ENCODE data around the gene EIF4H.

- TF ChIP-seq FOXK2 (IDR thresholded peaks at IDR 0.05): no peak
- TF ChIP-seq ARNT (IDR thresholded peaks at IDR 0.05): no peak
- TF ChIP-seq BHLHE40 (IDR thresholded peaks at IDR 0.05; ENCODE audit: borderline replicate concordance): no peak
- TF ChIP-seq HDGF (IDR thresholded peaks at IDR 0.05; ENCODE audit: borderline replicate concordance): no peak
- TF ChIP-seq CTBP1 (IDR thresholded peaks at IDR 0.05; ENCODE audit: borderline replicate concordance): no peak
- no peak for TF ChIP-seq FOXA1 (IDR thresholded peaks at IDR 0.05)
- no peak for TF ChIP-seq PKNOX1 (IDR thresholded peaks at IDR 0.05)
- TF ChIP-seq FOXM1 (IDR thresholded peaks at IDR 0.05; ENCODE audit: borderline replicate concordance): no peak
- no peak for TF ChIP-seq SUZ12 (IDR thresholded peaks at IDR 0.05)
- TF ChIP-seq ELF4 (IDR thresholded peaks at IDR 0.05): no peak
- no peak for TF ChIP-seq SP1 (IDR thresholded peaks at IDR 0.05)
- TF ChIP-seq ZNF384 (IDR thresholded peaks at IDR 0.05): no peak
Observed at GRCh38 chr7:74231232-74231590, 57.1 kb downstream of the EIF4H start.
